Ecto neural progenitor cell (in vitro differentiated cells): ENCODE data around the gene GNAZ.

Source experiments
- DNase-seq: peaks from one replicate; pipeline ENCODE4 v3.0.0-alpha.2; 2018; ENCODE audit warnings: low spot score

Gene GNAZ

DNA sequence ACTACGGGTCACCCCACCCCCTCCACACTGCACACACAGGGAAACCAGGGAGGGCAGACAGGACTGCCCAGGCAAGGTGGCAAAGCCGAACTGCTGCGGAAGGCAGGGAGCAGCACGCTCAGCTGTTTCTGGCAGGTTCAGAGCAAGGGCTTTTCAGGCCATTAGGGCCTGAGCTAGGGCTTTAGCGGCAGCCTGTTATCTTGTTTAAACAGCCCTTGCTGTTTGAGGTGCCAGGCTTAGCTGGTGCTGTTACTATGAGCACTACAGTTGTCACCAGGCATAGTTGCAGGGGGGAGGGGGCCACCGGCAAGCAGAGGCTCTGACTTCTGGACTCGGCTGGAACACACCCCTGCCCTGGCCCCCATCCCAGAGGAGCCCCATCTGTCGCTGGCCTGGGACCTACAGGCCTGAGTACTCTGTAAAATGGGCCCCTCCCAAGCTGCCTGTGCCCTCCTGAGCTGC, 36.6 kb downstream of the GNAZ start:
- DNase-seq = no peak

DNA sequence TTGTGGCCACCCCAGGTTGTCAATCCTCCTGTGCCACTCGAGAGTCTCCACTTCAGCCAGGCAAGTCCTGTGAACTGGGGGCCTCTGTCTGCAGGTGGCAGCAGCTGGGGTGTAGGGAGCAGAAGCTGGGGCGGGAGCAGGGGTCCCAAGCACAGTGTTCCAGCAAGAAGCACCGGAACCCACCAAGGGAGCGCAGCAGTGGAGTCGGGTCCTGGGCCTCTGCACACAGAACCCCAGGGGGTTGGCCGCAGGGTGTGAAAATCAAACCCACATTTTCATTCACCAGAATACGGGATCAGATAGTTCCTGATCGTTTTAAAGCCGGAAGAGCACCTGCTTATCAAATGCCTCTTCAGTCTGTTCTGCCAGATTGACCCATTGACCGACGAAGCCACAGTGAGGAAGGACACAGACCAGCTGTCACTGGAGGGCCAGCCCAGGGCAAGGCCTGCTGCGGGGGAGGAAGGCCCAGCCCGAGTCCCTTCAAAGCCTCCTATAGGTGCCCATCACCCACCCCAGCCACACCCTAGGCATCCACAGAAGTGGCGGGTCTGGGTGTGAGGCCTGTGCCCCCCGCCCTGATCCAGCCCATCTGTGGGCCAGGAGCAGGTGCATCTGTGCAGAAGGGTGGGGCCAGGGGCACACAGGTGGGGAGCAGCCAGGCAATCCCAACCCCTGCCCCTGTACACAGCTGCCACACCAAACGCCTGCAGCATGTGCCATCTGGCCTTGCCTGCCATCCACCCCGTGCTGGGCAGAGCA, 37.3 kb downstream of the GNAZ start:
- no peak for DNase-seq

DNA sequence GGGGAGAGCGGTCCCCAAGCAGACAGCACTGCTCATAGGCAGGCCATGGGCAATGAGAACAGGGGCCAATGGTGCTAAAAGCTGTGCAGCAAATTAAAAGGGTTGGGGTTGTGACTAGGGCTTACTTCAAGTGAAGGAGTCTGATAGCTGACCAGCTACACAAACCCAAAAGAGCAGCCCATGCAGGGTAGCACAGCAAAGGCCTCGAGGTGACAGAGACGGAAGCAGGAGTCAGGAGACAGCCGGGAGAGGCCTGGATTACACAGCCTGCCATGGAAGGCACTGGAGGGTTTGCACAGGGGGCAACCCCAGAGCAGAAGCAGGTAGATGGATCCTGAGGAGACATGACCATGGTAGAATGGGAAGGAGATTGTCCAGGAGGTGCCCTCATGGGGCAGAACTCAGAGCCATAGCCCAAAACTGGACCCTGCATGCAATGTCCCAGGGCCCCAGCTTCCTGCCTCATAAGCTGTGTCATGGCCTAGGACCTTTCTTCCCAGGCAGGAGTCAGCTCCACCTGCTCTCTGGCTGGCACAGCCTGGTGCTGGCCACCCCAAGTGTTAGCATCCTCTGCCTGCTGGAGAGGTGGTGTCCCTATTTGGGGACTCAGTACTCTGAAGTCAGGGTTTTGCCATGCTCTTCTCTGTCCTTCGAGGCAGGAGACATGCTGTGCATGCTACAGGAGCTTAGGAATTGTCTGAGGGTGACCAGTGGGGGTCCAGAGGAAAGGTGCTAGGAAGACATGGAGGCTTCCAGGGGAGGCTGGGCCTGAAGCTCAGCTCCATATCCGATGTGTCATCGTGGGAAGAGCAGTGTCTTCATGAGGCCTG, 38.1 kb downstream of the GNAZ start:
- no peak for DNase-seq

DNA sequence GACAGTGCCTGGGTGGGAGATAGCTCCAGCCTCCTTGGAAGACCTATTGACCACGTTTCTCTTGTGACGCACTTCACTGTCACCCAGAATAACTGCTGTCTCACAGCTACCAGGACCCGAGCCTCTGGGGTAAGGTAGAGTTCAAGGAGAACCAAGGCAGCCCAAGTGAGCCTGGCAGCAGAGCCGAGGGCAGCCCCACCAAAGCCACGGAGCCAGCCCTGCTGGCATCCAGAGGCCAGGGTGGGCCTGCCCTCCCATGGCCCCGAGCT, 38.7 kb downstream of the GNAZ start:
- no peak for DNase-seq

DNA sequence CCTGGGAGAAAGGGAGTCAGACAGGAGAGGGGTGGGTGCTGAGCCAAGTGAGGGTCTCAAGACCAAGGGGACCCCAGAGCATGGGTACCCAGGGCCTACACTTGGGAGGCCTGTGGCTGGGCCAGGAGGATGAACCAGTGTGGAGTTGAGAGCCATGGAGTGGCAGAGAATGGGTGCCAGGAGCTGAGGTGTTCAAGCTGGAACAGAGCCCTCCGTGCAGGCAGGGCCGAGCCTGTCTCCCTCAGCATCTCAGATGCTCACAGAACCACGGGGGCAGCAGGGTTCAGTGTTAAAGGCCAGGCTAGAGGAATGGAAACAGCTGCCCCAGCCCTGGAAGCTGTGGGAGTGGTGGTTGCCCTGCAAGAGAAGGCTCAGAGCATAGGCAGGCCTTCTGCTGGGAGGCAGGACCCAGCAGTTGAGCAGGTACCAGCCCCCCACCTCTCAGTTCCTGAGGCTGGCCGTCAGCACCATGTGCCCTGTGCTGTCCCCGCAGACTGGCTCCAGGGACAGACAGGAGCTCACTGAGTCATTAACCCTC, 39.2 kb downstream of the GNAZ start:
- no peak for DNase-seq

DNA sequence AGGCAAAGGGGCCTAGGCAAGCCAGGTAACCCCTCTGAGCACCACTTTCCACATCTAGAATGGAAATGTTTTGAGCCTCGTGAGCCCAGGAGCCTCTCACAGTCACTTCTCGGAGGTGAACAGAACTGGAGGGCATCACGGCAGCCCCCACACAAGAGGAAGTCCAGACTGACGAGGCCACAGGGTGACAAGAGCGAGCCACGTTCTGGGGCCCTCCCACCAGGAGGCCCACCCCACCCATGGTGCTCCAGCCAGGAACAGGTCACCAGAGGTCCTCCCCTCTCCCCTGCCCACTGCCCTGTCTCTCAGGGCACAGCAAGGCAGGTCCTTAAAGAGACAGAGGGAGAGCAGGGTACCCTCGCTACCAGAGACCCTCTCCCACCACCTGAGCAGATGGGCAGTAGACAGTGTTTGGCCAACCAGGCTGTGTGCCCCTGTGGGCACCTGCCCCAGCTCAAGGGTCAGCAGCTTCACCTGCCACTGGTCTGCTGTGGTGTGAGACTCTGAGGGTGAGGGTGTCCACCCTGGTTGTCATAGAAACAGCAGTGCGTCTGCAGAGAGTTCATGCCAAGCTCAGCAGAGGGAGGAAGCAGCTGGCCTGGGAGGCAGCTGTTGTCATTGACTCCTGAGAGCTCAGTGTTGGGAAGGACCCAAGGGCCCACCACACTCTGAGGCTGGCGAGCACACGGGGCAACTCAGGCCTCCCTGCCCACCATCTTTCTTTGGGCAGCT, 40.0 kb downstream of the GNAZ start:
- DNase-seq = no peak

DNA sequence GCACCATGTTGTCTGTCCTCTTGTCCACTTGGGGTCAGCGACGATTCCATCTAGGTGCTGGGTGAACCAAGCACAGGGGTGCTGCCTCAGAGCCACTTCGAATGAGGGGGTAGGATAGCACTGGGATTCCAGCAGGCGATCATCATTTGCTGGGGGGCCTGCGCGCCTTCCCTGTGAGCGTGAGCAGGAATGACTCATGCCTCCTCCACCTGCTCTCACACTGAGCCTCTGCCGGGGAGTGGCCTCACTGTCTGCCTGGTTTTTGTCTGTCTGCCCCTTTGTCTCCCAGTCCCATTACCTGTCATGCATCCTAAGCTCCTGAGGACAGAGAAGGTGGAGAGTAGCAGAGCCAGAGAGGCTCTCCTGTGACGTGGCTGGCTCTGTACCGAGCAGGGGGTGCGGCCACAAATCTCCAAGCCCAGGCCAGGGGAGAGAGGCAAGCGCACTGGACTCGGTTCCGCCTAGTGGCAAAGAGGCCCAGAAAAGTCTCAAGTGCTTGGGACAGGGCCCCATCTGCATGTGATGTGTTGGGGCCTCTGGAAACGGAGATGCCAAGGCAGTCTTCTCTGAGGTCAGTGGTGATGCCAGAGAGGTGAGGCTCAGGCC, 40.7 kb downstream of the GNAZ start:
- no peak for DNase-seq

DNA sequence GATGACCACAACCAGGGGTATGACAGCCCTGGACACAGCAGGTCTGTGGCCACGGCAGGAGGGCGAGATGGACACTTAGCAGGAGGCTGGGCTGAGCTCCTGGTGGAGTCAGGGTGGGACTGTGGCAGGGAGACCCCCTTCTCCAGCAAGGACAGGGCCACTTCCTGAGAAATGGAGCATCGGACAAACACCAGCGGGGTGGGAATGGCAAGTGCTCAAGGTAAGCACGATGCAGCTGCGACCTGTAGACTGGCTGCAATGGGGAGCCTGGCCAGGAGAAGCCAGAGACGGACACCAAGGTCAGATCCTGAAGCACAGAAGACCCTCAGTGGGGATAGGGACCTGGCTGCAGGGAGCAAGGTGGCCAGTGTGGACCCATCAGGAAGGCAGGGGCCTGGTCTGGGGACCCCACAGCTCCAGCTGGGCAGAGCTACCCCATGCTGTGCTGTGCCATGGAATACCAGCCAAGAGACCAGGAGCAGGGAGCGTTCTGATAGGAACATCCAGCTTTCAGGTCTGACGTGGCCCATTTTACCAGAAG, 42.2 kb downstream of the GNAZ start:
- DNase-seq = no peak

DNA sequence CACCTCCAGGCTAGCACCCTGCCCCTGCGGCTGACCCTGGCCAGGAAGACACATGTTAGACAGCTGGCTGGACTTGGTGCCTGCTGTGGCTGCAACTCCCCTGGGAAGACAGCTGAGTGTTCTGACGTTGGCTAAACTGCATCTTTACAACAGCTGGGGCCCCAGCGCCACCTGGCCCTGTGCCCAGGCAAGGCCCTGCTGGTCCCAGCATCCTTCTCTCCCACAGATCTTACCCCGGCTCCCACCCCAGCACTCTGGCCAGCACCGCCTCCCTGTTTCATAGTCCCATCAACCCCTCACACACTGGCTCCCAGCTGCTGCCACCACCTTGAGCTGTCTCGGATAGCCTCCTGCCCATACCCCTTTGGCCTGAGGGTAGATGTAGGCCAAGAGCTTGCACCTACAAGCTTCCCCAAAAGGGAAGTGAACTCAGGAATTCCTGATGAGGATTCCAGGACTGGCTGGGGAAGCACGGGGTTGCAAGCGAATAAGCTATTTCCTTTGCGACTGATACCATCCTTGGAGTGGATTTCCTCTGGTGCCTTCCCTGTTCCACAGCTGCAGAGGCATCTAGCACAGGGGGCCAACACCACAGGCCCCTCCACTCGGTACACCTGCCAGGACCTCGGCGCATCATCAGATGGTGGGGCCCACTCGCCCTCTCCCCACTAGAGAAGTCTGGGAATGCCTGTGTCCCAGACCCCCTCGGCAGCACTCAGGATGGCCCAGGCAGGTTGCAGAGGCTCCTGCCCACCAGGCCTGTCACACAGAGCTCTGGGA, 42.9 kb downstream of the GNAZ start:
- DNase-seq = no peak

DNA sequence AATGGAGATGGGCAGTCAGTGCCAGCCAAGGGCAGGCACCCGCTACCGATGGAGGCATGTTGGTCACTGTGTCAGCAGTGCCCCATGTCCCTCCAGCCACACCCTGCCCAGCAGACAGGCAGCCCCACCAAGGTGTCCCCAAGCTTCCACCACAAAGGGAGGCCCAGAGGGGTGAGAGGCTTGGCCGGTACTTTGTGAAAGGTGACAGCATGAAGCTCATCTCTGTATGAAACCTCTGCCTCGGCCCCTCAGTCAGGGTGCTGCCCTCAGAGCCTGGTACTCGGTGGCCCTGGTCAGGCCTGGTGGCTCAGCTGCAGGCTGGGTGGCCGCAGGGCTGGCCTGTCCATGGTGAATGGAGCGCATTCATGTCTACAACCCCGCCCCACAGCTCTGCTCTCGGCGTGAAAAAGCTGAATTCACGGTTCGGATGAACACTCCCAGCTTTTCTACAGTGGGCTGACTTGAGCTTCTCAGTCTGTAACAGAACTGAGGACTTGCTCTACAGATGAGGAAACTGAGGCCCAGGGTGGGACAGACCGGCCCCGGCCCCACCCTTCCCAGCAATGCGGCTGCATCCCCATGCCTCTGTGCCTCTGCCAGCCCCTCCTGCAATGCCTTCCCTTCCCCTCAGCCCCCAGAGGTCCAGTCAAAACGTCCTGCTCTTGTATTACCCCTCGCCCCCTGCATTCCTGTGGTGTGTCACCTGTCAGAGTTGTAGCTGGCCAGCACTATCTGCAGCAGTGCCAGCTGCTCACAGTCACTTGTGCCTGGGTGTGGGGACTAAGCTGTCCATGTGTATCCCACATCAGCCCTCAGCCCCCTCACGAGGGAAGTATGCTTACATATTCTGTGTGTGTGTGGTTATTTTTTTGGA, 43.8 kb downstream of the GNAZ start:
- no peak for DNase-seq

DNA sequence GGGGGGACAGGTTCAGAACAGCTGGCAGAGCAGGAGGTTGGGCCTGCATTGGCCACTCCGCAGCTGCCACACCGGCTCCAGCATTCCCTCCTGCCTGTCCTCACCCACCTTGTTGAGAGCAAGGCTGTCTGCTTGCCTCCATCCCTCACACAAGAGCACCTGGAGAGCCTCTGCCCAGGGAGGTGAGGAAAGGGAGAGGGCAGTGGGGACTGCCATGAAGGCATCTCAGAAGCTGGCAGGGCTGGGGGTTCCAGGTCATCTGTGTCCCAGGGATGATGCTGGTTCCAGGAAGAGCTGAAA, 44.4 kb downstream of the GNAZ start:
- DNase-seq = no peak

DNA sequence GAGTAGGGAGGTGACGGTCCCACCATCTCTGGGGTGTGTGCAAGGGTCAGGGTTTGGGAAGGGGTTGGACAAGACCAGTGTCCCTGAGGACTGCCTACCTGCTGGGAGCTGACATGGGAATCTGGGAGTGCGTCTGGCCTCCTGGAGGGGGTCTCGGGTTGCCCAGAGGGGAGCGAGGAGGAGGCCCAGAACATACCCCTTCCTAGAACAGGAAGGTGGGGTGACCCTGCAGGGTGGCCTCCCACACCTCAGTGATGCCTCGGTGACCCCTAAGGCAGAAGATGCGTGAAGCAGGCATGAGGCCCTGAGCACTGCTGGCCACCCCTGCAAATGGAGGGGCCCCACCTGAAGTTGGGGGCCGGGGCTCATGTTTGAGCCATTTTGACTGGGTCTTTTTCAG, 45.0 kb downstream of the GNAZ start:
- no peak for DNase-seq

DNA sequence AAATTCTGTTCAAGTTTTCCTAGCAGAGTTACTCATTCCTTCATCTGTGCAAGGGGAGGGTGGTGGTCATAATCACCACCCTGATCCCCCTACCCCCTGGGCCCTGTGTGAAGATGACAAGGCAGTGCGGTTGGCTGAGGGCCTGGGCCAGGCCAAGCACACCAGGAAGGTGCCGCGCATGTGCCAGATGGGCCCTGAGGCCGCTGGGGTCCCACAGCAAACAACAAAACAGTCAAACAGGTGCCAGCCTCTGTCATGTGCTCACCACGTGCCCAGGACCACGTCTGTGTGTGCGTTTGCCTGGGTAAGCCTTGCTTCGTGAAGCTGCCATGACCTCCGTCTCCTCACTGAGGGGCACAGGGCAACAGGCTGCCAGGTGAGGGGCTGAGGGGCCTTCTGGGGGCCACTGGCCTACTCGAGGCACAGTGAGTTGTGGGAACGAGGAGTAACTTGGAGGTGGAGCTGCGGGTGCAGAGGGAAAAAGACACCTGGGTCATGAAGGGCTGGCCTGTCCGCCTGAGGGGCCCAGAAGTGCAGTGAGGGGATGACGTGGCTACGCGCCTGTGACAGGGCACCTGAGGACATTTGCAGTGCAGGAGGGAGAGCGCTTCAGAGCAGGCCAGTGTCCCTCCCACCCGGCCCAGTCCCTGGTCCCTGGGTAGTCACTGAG, 45.6 kb downstream of the GNAZ start:
- no peak for DNase-seq

DNA sequence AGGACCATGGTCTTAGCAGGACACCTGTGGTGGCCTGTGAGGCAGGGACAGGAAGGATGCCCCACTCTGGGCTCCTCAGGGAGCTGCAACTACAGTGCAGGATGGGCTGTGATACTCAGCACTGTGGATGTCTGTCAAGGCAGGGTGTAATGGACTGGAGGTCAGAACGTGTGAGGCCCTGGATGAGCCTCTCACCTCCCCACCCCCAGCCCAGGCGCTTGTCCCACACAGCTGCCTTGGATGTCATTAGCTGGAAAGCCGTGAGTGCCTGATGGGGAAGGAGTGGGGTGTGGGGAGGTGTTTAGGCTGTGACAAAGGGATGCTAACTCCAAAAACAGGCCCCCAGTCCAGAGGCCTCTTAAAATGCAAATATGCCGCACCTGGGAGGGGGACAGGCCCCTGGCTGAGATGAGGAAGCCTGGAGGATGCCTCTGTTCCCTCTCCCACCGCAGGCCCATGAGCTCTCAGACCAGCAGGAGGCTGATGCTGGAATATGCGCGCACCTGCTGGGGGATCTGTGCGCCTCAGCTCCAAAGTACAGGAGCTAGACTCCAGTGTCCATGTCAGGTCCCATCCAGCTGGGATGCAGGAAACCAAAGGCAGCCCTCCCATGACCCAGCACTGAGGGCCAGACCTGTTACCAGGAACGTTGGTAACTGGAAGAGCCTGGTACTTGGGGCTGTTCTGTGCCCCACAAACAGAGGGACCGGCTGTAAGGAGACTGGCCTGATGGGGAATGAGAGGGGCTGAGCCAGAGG, 46.4 kb downstream of the GNAZ start:
- DNase-seq = no peak

DNA sequence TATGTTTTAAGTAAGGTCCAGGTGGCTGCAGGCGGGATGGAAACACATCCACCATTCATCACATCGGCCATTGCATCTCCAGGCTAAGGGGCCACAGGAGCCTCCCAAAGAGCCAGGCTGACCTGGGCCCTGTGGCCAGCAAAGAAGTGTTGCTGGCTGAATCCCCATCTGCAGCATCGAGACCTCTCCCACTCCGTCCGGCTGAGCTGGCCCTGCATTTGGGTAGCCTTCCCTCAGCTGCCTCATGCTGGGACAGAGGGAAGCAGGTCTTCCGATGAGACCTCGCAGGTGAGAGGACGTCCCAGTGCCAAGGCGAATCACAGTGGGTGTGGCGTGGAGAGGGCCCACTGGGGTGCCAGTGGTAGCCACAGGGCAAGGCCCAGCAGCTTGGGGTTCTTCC, 47.0 kb downstream of the GNAZ start:
- no peak for DNase-seq

DNA sequence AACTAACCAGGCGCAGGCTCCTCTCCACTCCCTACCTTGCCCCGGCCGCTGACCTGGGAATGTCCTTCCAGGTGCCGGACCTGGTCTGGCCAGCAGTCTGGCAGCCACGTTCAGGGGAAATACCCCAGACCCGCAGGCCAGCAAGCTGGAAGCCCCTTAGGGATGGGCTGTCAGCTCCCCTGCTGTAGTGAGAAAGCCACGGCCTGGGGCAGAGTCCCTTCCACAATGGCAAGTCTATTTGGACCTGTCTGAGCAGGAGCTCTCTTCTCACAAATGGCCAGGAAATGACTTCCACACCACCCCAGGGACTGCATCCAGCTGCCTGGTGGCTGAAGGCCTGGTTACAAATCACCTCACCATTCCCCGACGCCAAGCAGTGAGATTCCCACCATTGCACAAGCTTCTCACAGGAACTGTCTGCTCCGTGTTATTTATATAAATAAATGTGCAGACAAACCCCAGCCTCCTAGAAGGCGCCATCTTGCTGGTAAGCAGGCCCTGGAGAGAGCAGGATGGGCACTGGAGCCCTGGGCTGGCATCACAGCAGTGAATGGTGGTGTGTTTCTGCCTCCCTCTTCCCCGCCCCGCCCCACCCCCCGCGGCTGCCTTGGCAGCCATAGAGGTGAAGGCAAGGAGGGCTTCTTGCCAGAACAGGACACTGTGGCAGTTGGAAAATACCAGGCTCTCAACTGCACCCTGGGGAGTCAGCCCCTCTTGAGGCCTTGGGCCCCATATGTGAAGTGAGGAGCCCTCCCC, 47.8 kb downstream of the GNAZ start:
- DNase-seq = no peak

DNA sequence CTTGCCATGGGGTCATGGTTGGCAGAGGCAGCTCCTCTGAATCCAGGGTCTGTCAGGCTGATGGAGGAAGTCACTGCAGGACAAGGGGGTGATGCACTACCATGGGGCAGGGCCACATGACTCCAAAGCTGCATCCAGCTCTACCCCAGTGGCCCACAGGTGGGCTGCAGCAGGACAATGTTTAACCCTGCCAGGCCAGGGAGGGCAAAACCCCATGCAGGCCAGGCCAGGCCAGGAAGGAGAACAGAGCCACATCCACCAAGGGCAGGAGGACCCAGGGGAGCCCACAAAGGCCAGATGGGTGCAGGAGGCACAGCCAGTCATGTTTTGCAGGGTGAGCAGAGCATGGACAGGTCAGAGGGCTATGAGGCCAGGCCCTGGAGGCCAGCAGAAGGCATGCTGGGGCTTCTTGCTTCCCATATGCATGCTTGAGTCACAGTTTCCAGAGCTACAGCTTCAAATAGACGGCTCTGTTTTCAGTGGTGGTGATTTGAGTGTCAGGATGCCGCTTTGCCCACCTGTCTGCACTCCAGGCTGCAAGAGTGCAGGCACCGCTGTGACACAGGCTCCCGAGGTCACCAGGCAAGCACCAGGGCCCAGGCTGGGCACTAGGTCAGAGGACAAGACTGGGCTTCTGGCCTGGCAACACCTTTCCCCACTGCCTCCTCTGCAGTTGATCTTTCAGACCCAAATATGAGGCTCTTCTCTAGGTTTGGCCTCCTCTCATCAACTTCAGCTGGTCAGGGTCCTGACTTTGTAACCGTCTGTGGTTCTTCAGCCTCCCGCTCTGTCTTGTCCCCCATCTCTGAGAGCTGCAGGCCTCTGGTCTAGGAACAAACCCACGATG, 48.6 kb downstream of the GNAZ start:
- DNase-seq = no peak
